DLD1 (cell line): Measurements from ENCODE around the gene THY1.
"Not testable (repeated sequence)": the region's sequence is repeated elsewhere in the genome, so short reads cannot be mapped to it uniquely, and the experiment has no call there.

Source experiments
- in situ Hi-C: cut with HindIII; loops from 2 replicates; pipeline ENCODE4 v1.10.0; 2017; ENCODE audit warnings: low sequenced_read_pairs

The THY1 gene

DNA sequence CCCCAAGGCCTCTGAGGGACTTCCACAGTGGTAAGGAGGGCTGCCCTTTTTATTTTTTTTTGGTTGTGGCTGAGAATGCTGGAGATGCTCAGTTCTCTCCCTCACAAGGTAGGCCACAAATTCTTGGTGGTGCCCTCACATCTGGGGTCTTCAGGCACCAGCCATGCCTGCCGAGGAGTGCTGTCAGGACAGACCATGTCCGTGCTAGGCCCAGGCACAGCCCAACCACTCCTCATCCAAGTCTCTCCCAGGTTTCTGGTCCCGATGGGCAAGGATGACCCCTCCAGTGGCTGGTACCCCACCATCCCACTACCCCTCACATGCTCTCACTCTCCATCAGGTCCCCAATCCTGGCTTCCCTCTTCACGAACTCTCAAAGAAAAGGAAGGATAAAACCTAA lies 4.2 kb downstream of the THY1 start:
- in situ Hi-C loops, result no loop called here

DNA sequence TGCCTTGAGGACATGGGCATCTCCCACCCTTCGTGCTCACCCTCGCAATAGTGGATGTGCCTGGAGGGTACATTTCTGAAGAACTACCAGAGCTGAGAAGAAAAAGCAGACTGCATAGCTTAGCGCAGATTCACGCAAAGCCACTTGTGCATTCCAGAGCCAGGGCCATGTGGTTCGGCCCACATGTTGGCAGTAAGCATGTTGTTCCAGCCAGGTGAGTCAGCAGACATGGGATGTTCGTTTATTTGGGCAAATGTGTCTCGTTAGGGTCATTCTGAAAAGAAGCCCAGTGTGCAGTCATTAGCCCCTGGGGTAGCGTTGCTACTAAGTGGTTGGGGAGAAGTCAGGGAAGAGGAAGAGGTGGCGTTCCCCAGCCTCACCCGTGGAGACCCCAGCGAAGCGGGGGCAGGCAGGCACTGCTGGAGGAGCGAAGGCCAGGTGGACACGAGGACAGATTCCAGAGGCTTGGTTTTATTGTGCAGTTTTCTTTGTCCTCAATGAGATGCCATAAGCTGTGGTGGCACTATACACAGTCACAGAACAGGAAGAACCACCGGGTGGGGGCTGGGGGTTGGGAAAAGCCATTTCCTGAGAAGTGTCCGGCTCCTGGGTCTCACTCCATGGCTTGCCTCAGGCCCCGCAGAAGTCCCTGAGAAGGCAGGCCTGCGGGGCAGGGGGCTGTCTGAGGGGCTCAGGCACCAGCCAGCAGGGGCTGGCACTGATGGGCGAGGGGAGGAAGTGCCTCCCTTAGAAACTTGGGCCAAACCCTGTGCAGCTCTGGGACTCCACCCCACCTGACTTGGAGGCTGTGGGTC lies 5.0 kb downstream of the THY1 start:
- in situ Hi-C loops, result no loop called here

DNA sequence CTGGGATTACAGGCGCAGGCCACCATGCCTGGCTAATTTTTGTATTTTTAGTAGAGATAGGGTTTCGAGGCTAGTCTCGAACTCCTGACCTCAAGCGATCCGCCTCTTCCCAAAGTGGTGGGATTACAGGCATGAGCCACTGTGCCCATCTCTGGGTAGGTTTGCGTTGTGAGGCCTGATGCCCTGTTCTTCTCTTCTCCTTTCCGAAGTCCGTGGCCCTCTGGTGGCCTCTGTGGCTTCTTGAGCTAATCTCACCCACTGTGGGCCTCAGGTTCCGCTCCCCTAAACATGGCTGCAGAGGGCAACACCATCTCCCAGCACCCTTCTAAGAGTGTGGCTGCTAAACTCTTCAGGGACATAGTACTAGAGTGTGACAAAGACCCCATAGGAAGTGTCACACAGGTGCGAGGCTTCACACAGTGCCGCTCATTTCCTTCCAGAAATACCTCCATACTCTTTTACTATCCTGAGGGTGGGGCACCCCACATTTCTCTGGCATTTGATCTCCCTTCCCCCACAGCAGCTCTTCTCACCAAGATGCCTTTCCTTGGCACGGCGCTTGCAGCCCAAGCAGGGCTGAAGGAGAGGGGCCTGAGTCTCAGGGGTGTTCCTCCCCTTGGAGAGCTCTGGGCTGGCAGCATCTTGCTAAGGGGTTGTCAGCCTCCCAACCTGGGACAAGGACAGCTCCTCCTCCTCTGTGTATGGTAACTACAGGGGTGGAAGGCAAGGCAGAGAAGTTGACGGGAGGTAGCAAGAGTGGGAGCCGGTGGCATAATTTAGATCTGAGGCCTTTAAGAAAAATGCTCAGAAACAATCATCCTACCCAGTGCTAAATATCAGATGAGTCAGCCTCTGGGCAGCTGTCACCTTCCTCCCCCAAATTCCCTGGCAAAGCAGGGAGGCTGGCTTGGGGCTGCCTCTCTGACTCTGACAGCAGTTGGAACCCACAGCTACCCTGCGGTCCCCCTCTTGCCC lies 6.1 kb downstream of the THY1 start:
- in situ Hi-C loops, result no loop called here

DNA sequence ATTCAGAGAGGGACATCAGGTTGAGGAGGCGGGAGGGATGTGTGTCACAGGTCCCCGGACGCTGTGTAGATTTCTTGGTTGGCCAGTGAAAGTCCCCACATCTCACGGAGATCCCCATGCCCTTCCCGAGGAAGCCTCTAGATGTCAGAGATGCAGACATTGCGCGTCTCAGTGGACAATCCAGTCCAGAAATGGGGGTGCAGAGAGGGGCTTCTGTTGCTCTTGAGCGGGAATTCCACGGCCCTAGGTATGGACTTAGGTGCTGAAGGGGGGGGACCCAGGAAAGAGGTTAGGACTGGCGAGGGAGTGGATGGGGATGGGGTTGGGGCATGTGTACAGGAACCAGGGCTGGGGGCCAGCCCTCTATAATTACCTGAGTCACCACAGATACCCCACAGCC lies 7.0 kb downstream of the THY1 start:
- in situ Hi-C loops, result no loop called here

DNA sequence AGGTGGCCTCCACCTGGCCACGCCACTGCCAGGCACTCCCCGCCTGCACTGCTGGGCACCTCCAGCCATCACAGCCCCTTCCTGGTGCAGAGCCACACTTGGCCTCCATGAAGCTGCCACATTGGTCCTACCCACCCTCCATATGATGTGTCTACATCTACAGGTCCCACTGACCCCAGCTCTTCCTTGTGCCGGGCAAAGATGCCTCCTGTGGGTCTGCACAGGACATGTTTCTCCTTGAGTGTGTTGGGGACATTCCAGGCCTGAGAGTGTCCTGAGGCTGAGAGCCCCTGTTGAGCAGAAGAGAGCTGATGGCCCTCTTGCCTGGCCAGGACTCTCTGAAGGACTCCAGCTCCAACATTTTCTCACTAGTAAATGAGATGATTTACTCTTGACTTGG lies 7.5 kb downstream of the THY1 start:
- in situ Hi-C loops, result no loop called here

DNA sequence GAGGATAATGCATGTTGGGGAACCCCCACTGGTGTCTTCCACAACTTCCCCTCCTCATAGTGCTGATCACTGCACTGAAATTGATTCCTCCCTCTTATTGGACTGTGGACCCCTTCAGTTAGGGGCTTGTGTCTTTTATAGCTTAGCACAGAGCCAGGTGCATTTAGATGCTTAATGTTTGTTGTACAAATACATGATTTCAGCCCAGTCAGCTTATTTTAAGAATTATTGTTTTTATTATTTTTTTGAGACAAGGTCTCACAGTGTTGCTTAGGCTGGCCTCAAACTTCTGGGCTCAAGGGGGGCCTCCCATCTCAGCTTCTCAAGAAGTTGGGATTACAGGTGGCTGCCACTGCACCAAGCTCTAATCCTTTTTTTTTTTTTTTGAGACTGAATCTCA lies 8.2 kb downstream of the THY1 start:
- in situ Hi-C loops, result no loop called here

DNA sequence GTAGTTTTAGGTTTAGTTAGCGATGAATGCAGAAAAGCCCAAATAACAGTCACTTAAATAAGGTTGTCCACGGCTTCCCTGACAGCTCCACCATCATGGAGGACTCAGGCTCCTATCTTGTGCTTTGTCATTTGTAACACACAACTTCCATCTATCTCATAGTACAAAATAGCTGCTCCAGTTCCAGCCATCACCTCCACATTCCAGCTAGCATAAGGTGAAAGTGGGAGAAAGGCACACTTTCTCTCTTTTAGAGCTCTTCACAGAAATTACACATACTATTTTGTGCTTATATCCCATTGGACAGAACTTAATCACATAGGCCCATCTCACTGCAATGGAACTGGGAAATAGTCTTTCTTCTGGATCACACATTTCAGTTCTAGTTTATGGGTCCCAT lies 8.7 kb downstream of the THY1 start:
- in situ Hi-C loops, result no loop called here

DNA sequence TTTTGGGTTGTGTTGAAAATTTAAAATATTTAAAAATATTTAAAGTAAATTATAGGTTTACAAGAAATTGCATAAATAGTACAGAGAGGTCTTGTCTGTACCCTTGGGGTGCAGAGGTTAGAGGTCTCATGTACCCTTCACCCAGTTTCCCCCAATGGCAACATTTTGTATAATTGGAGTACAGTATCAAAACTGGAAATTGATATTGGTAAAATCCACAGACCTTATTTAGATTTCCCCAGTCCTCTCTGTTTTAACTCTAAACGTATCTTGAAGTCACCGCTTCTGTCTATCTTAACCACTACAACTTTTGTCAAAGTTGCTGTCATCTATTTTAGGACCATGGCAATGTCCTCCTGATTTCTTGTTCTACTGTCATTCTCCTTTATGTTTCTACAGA lies 10.9 kb downstream of the THY1 start:
- in situ Hi-C loops, result no loop called here

DNA sequence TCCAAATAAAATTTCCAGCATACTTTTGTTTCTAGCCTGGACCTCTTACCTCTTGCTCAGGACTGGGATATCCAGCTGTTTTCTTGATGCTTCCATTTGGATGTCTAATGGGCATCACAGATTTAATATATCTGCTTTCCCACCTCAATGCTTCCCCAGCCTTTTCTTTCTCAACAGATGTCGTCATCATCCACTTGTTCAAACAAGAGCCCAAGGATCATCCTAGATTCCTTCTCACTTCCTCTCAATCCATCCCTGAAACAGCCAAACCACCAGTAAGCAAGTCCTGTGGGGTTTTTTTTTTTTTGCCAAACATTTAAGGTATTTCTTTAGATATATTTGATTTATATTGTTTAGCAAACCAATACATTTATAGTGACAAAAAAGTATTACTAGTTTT lies 12.5 kb downstream of the THY1 start:
- in situ Hi-C loops, result no loop called here

DNA sequence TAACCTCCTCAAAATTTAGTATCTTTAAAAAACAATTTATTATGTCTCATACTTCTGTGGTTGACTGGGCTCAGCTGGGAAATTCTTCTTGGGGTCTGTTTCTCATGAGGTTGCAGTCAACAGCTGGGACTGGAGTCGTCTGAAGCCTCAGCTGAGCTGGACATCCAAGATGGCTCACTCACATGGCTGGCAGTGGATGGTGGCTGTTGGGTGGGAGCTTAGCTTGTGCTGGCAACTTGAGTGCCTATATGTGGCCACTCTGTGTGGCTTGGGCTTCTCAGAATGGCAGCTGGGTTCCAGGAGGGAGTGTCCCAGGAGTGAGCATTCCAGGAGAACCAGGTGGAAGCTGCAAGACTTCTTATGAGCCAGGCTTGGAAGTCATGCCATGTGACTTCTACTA lies 13.2 kb downstream of the THY1 start:
- in situ Hi-C loops, result no loop called here

DNA sequence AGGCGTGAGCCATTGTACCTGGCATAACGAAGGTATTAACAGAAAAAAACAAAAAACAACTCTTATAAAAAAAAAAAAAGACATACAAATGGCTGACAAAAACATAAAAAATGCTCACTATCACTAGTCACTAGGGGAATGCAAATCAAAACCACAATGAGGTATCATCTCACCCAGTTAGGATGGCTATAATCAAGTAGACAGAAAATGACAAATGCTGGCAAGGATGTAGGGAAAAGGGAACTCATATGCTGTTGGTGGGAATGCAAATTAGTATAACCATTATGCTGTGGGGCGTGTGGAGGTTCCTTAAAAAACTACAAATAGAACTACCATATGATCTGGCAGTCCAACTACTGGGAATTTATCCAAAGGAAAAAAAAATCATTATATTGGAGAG lies 17.0 kb downstream of the THY1 start:
- in situ Hi-C loops, result no loop called here

DNA sequence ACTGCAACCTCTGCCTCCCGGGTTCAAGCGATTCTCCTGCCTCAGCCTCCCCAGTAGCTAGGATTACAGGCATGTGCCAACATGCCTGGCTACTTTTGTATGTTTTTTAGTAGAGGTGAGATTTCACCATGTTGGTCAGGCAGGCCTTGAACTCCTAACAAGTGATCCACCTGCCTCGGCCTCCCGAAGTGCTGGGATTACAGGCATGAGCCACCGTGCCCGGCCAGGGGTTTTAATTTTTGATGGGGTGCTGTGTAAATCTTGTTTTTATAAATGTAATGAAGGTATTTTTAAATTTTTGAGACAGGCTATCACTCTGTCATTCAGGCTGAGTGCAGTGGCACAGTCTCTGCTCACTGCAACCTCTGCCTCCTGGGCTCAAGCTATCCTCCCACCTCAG lies 17.5 kb downstream of the THY1 start:
- in situ Hi-C loops, result not testable (repeated sequence)

DNA sequence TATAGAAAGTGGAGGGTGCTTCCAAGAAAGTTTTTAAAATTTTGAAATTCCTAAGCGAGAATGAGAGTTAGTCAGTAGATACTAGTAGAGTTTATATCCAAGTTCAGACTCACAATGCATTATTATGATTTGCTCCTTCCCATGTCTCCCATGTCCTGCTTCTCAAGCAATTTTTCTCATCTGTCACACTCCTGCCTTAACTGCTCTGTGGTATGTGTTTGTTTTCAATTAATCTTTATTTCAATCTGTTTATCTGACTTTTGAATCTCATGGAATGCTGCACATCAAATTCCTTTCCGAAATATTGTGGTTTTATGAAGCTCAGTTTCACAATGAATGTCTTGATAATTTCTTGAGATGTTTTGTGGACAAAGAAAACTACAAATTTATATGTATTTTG lies 18.1 kb downstream of the THY1 start:
- in situ Hi-C loops, result no loop called here

DNA sequence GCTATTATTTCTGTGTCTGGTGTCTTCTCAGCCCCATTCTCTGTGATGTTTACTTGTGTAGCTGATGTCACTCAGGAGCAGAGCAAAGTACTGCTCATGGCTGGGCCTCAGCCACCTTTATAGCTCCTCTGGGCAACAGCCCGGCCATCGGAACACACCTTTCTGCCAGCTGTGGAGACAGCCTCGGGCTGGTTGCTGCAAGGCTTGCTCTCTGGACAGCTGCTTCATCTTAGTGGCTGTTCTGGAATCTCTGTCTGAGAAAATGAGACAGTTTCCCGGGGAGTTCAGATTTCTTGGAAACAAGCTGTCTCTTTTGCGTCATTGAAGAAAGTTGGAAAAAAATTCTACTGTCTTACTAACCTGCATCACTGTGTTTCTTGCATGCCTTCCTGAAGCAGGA lies 20.0 kb downstream of the THY1 start:
- in situ Hi-C loops, result no loop called here

DNA sequence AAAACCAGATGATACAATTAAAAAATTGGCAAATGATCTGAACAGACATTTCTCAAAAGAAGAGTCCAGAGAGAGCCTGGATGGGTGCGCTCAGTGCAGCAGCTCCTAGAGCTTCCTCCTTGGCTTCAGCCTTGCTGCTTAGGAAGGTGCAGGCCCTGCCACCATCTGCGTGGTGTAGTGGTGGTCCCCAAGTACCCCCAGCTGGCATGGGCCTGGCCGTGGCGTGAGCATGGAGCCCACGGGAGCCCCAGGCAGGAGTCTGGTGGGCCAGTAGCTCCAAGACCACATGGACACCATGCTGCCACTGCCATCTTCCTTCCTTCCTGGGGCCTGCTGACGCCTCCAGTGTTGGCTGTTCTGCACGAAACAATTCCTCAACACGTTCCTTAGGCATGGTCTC lies 20.5 kb downstream of the THY1 start:
- in situ Hi-C loops, result no loop called here

DNA sequence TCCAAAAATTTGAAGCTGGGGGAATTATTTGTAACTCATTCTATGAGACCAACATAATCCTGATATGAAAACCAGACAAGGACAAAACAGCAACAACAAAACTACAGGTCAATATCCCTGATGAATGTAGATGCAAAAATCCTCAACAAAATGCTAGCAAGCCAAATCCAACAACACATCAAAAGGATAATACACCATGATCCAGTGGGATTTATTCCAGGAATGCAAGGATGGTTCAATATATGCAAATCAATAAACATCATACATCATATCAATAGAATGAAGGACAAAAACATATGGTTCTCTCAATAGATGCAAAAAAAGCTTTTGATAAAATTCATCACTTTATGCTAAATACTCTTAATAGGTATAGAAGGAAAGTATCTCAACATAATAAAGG lies 22.1 kb downstream of the THY1 start:
- in situ Hi-C loops, result no loop called here

DNA sequence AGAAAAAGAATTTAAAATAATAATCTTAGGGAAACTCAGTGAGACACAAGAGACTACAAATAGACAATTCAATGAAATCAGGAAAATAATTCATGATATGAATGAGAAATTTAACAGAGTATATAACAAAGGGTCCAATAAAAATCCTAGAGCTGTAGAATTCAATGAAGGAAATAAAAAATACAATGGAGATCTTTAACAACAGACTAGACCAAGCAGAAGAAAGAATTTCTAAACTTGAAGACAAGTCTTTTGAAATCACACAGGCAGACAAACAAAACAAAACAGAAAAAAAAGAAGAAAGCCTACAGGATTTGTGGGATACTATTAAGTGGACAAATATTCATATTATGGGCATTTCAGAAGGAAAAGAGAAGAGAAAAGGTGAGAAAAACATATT lies 25.2 kb downstream of the THY1 start:
- in situ Hi-C loops, result no loop called here

DNA sequence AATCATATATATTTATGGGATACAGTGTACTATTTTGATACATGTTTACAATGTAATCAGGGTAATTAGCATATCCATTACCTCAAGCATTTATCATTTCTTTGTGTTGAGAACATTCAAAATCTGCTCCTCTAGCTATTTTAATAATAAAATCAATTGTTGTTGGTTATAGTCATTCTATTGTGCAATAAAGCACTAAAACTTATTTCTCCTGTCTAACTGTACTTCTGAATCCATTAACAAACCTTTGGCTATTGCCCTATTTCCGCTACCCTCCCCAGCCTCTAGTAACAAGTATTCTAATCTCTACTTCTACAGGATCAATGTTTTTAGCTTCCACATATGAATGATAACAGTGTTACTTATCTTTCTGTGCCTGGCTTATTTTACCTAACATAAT lies 26.1 kb downstream of the THY1 start:
- in situ Hi-C loops, result no loop called here

DNA sequence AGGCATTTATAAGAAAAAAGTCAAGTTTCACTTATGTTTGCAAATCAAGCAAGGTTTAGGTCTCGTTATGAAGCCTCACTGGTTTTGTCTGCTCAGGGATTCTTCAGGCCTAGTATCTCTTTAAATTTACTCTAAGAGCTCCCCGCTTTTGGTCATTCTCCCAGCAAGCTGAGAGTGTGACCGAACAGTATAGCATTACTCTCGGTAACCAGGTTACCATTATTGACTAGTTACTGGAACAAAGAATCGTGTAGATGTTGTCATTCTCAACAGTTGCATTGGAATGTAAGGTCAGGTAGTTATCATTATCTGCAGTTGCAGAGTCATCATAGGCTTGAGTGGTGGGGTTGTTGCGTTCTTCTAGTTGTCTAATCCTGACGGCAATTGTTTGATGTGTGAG lies 31.7 kb downstream of the THY1 start:
- in situ Hi-C loops, result no loop called here

DNA sequence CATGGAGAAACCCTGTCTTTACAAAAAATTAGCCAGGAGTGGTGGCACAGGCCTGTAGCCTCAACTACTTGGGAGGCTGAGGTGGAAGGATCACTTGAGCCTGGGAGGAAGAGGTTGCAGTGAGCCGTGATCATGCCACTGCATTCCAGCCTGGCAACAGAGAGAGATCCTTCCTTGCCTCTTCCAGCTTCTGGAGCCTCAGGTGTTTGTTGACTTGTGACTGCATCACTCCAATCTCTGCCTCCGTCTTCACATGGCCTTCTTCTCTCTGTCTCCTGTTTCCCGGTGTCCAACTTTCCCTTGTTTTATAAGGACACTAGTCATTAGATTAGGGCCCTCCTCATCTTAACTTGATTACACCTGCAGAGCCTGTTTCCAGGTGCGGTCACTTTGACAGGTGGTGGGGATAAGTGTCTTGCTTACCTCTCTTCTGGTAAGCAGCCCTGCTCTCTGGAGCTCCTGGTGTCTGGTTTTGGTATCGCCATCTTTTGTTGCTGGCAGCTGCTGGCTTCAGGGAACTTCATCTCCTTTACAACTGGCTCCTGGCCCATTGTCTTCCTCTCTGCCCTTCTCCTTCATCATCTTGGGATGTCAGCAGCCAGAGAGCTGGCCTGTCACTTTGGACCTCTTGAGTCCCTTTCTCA lies 33.2 kb downstream of the THY1 start:
- in situ Hi-C loops, result no loop called here

DNA sequence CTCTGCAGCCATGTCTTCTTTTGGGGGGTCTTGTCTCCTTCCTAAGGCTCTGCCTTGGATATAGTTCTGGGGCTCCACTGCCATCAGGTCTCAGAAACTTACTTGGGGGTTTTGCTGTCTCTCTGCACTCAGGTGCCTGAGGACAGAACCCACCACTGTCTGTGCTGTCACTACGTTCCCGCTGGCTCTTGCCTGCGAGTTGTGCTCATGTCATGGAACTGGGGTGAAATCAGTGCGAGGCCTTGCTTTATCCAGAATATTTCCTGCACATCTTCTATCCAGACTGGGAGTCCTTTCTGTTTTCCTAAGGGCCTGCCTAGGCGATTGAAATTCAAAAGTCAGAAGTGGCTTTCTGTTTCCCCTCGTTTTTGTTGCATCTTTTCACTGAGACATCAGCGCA lies 34.9 kb downstream of the THY1 start:
- in situ Hi-C loops, result no loop called here

DNA sequence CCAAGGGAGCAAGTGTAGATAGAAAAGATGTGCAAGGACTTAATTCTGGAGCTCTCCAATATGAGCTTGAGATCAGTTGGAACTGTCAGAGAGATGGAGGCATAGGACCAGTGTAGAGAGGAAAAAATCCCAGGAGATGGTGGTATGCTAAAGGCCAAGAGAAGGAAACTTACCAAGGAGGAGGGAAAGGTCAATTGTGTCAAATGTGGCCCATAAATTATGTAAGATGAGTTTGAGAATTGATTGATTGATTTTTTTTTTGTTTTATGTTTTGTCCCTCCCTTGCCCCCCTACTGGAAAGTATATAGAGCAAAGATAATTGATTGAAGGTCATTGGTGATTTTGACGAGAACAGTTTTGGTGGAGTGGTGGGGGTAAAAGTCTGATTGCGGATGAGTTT lies 38.6 kb downstream of the THY1 start:
- in situ Hi-C loops, result no loop called here
